SK-N-SH (cell line): ENCODE measurements around the gene LCNL1. TPM values are rescaled to one million over a fixed set of nuclear protein-coding genes. Genes with fewer than 3 reads are reported as not detected.

ENCODE experiments used
- CTCF ChIA-PET: fragments of 300-600, 350-600 bp; formaldehyde crosslinking; extraction: SDS; loops from one replicate; lab custom pipeline; 2021; lab: Yijun Ruan, JAX
- POLR2A ChIA-PET: fragments of 350-600 bp; sonication (Branson Sonifier 250); formaldehyde crosslinking; extraction: SDS; loops from one replicate; lab custom pipeline; 2020; ENCODE audit warnings: antibody characterized with exemption, inconsistent platforms; lab: Yijun Ruan, JAX
- DNase-seq: peaks from one replicate; pipeline ENCODE4 v3.0.0; 2012
- H2AFZ ChIP-seq: fragments of 200-600 bp; sonication (generic); 2 replicates; pipeline ENCODE4 v1.8.1; 2016; ENCODE audit warnings: antibody characterized with exemption, mild to moderate bottlenecking, low read depth
- H3F3A ChIP-seq: fragments of 200-600 bp; sonication (generic); replicated peaks from 2 replicates; pipeline ENCODE3; 2016; ENCODE audit warnings: antibody characterized with exemption, mild to moderate bottlenecking; ENCODE audit not compliant: insufficient read depth
- H3K27ac ChIP-seq, 2 experiments: fragments of 200-500 bp in 1 of 2; fragments of 200-600 bp in 1 of 2; sonication (Bioruptor generic) in 1 of 2; sonication (generic), shearing (Covaris generic) in 1 of 2; 2 replicates each; pipeline versions ENCODE4 v1.5.1 to v1.6.1; 2014 to 2016; ENCODE audit warnings: low read depth in 2 of 2, inconsistent platforms in 1 of 2, low read length in 1 of 2, mild to moderate bottlenecking in 1 of 2, mixed read lengths in 1 of 2
- H3K27me3 ChIP-seq: fragments of 200-600 bp; sonication (generic), shearing (Covaris generic); 2 replicates; pipeline ENCODE4 v1.6.1; 2016; ENCODE audit warnings: mixed run types; ENCODE audit not compliant: insufficient read depth
- H3K36me3 ChIP-seq, 2 experiments: fragments of 200-500 bp in 1 of 2; fragments of 200-600 bp in 1 of 2; sonication (Bioruptor generic) in 1 of 2; sonication (generic) in 1 of 2; replicated peaks in 1 of 2; 2 replicates each; pipeline versions ENCODE3 to v1.5.1; 2014 to 2016; ENCODE audit warnings: low read length in 1 of 2, mild to moderate bottlenecking in 1 of 2; ENCODE audit not compliant: insufficient read depth in 2 of 2, control insufficient read depth in 1 of 2
- H3K4me1 ChIP-seq, 2 experiments: fragments of 200-500 bp in 1 of 2; fragments of 200-600 bp in 1 of 2; sonication (Bioruptor generic) in 1 of 2; sonication (generic), shearing (Covaris generic) in 1 of 2; 2 replicates each; pipeline versions ENCODE4 v1.5.1 to v1.6.1; 2014 to 2016; ENCODE audit warnings: low read depth in 1 of 2, low read length in 1 of 2, mixed run types in 1 of 2; ENCODE audit not compliant: insufficient read depth in 2 of 2, control insufficient read depth in 1 of 2
- H3K4me2 ChIP-seq: fragments of 200-600 bp; sonication (generic), shearing (Covaris generic); 2 replicates; pipeline ENCODE4 v1.6.1; 2017; ENCODE audit warnings: mixed run types
- H3K4me3 ChIP-seq, 2 experiments: fragments of 200-500 bp in 1 of 2; fragments of 200-600 bp in 1 of 2; sonication (Bioruptor generic) in 1 of 2; sonication (generic), shearing (Covaris generic) in 1 of 2; 2 replicates each; pipeline versions ENCODE4 v1.5.1 to v1.8.1; 2014 to 2016; ENCODE audit warnings: low read depth in 2 of 2, inconsistent platforms in 1 of 2, low read length in 1 of 2, mild to moderate bottlenecking in 1 of 2, mixed read lengths in 1 of 2, moderate library complexity in 1 of 2
- H3K79me2 ChIP-seq: fragments of 200-600 bp; sonication (generic); 2 replicates; pipeline ENCODE4 v1.8.1; 2017; ENCODE audit warnings: mild to moderate bottlenecking; ENCODE audit not compliant: insufficient read depth
- H3K9ac ChIP-seq: fragments of 200-600 bp; sonication (generic); 2 replicates; pipeline ENCODE4 v1.6.1; 2017; ENCODE audit warnings: mixed run types
- H3K9me2 ChIP-seq: fragments of 200-600 bp; sonication (generic); 2 replicates; pipeline ENCODE4 v1.6.1; 2017; ENCODE audit warnings: mixed run types
- H3K9me3 ChIP-seq: fragments of 200-600 bp; sonication (generic); 2 replicates; pipeline ENCODE4 v1.6.1; 2017; ENCODE audit warnings: mixed run types, mild to moderate bottlenecking, moderate library complexity
- H4K20me1 ChIP-seq: fragments of 200-600 bp; sonication (generic); 2 replicates; pipeline ENCODE4 v1.6.1; 2017; ENCODE audit warnings: mild to moderate bottlenecking, mixed run types; ENCODE audit not compliant: insufficient read depth
- EP300 ChIP-seq, 2 experiments: IDR thresholded peaks; 2 replicates each; pipeline versions ENCODE4 v1.4.0 to v1.6.1; 2012; ENCODE audit warnings: borderline replicate concordance in 1 of 2, low read depth in 1 of 2, low read length in 1 of 2
- EZH2phosphoT487 ChIP-seq: fragments of 200-600 bp; sonication (generic); IDR thresholded peaks from 2 replicates; pipeline ENCODE4 v1.6.1; 2017; ENCODE audit warnings: low read depth, mixed run types, mild to moderate bottlenecking, antibody characterized with exemption, moderate library complexity, borderline replicate concordance
- FOXJ3 ChIP-seq: sonication (generic); formaldehyde crosslinking; IDR thresholded peaks from 2 replicates; pipeline ENCODE4 v1.5.1; 2020; ENCODE audit warnings: mild to moderate bottlenecking, missing genetic modification reagents
- FOXM1 ChIP-seq: IDR thresholded peaks from 2 replicates; pipeline ENCODE4 v1.4.0; 2012; ENCODE audit warnings: low read depth, mild to moderate bottlenecking
- IRF3 ChIP-seq: fragments of 150-350 bp; IDR thresholded peaks from 2 replicates; pipeline ENCODE4 v1.6.1; 2016; ENCODE audit warnings: mild to moderate bottlenecking, low read depth, low read length
- MEF2A ChIP-seq: IDR thresholded peaks from 2 replicates; pipeline ENCODE4 v1.4.0; 2012; ENCODE audit warnings: low read depth, borderline replicate concordance
- POLR2AphosphoS5 ChIP-seq: IDR thresholded peaks from 2 replicates; pipeline ENCODE4 v1.6.1; 2012; ENCODE audit warnings: low read depth, low read length
- RFX5 ChIP-seq: IDR thresholded peaks from 2 replicates; pipeline ENCODE4 v1.6.1; 2012; ENCODE audit warnings: mild to moderate bottlenecking, improper control_type of control experiment, low read length
- SIN3A ChIP-seq: IDR thresholded peaks from 2 replicates; pipeline ENCODE4 v1.6.1; 2012; ENCODE audit warnings: low read depth, mild to moderate bottlenecking, low read length, moderate library complexity, borderline replicate concordance
- SMC3 ChIP-seq: IDR thresholded peaks from 2 replicates; pipeline ENCODE4 v1.6.1; 2012; ENCODE audit warnings: low read depth, low read length, improper control_type of control experiment
- TCF12 ChIP-seq: IDR thresholded peaks from 2 replicates; pipeline ENCODE4 v1.4.0; 2012
- USF1 ChIP-seq: IDR thresholded peaks from 2 replicates; pipeline ENCODE4 v1.4.0; 2012; ENCODE audit warnings: low read depth, borderline replicate concordance
- YY1 ChIP-seq: IDR thresholded peaks from 2 replicates; pipeline ENCODE4 v1.4.0; 2012; ENCODE audit warnings: low read depth, mild to moderate bottlenecking
- ZBTB33 ChIP-seq: IDR thresholded peaks from 2 replicates; pipeline ENCODE4 v1.4.0; 2012; ENCODE audit warnings: low read depth, borderline replicate concordance
- WGBS: methylation state at CpG from one replicate; pipeline ENCODE4 v1.1.6; 2017; ENCODE audit warnings: low lambda C conversion rate; 5-methylcytosine and 5-hydroxymethylcytosine counted together
- polyA plus RNA-seq, 3 experiments: library from polyadenylated mRNA; depleted of rRNA; stranded (reverse); fragments of >200 nt; gene quantifications; 2 replicates each; pipeline ENCODE4 v1.2.3, GENCODE V29; 2012
- TF ChIP-seq, protein P1 (sequence below): IDR thresholded peaks from 2 replicates; pipeline ENCODE4 v1.6.1; 2012; ENCODE audit warnings: mild to moderate bottlenecking, low read depth, low read length, moderate library complexity

LCNL1 gene
- polyA plus RNA-seq, 1 of the 3 experiments (the other 2 are of a cell fraction): not detected

DNA sequence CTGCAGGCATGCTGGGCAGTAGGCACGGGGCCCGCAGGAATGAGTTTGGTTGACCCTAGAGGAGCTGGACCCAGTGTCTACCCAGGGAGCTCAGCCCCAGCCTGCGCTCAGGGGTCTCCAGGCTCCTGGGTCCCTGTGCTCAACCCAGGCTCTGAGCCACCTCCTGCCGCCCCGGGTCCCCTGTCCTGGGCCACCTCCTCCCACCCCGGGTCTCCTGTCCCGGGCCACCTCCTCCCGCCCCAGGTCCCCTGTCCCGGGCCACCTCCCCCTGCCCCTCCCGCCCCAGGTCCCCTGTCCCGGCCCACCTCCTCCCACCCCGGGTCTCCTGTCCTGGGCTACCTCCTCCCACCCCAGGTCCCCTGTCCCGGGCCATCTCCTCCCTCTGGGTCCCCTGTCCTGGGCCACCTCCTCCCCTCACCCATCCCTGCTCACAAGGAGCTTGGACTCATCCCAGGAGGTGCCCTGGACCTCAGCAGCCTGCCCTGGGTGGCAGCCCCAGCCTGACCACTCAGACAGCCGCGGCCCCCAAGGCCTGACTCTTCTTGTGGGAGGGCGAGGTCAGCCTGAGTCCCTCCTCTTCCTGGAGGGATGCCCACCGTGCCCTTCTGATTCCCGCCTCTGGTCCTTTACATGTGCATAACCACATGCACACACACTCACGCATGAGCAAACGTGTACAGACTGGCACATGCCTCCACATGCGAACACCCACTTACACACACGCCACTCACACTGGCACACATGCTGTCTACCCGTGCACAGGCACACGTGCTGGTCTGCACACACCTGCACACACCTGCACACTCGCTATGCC, 28.3 kb upstream of the LCNL1 start:
- Histone ChIP-seq H3K9me3 (no peaks in the 10 kb centered on the region), H3K79me2 (no peaks in the 10 kb centered on the region), H3K9ac (no peak overlapping the region), H2AFZ (no peak overlapping the region), H3K36me3 (no peaks in the 10 kb centered on the region), H3F3A (no peaks in the 10 kb centered on the region), H3K27me3 (no peaks in the 10 kb centered on the region), H4K20me1 (no peaks in the 10 kb centered on the region), H3K27ac (no peak overlapping the region), H3K4me1 (peaks cover 0 to 23% of the 10 kb centered on the region in 2 experiments; a peak in 2 of 4 replicates), H3K9me2 (no peaks in the 10 kb centered on the region), H3K4me3 (no peak overlapping the region), H3K4me2 (no peak overlapping the region)
- ChIA-PET CTCF (interaction anchor here (13.2 kb wide), 1 partner anchor 78 kb away, joined by 350 read pairs; the partner anchor contains the start of genes ABCA2 and FUT7), POLR2A (interaction anchor here (0.6 kb wide), 1 partner anchor 8 kb away, joined by 4 read pairs; no protein-coding TSS in a partner anchor)
- no peak for DNase-seq
- TF ChIP-seq IRF3 (no peak), SIN3A (no peak), POLR2AphosphoS5 (no peak)
- WGBS: 77% methylated on average over 18 of the region's 25 CpGs

GRCh38 chr9:136955202-136955942, 27.4 kb upstream of the LCNL1 start:
- Histone ChIP-seq H3K4me1 (peaks cover 0 to 20% of the 10 kb centered on the region in 2 experiments; a peak in 2 of 4 replicates), H4K20me1 (no peaks in the 10 kb centered on the region), H3K79me2 (no peaks in the 10 kb centered on the region), H3K9me2 (no peaks in the 10 kb centered on the region), H3K9me3 (no peaks in the 10 kb centered on the region), H3K36me3 (no peaks in the 10 kb centered on the region), H3K9ac (no peak overlapping the region), H2AFZ (no peak overlapping the region), H3K27me3 (no peaks in the 10 kb centered on the region), H3K27ac (no peak overlapping the region), H3K4me3 (no peak overlapping the region), H3K4me2 (no peak overlapping the region), H3F3A (no peaks in the 10 kb centered on the region)
- 60% methylated on average over 4 of the region's 14 CpGs for WGBS
- ChIA-PET POLR2A (no interaction called here), CTCF (interaction anchor here (1.1 to 13.2 kb wide), 2 partner anchors 9 to 77 kb away, joined by 3 to 350 read pairs; partner anchors contain the start of genes ABCA2 and FUT7)
- DNase-seq: no peak
- TF ChIP-seq POLR2AphosphoS5 (no peak), ZBTB33 (no peak), EP300 (IDR thresholded peaks at IDR 0.05; ENCODE audit: borderline replicate concordance in 1 of 2, low read depth in 1 of 2, low read length in 1 of 2) (no peak), MEF2A (no peak), SMC3 (no peak), RFX5 (no peak), FOXJ3 (no peak), EZH2phosphoT487 (no peak), TCF12 (no peak), FOXM1 (no peak), YY1 (no peak), USF1 (no peak)
- TF ChIP-seq, protein P1, sequence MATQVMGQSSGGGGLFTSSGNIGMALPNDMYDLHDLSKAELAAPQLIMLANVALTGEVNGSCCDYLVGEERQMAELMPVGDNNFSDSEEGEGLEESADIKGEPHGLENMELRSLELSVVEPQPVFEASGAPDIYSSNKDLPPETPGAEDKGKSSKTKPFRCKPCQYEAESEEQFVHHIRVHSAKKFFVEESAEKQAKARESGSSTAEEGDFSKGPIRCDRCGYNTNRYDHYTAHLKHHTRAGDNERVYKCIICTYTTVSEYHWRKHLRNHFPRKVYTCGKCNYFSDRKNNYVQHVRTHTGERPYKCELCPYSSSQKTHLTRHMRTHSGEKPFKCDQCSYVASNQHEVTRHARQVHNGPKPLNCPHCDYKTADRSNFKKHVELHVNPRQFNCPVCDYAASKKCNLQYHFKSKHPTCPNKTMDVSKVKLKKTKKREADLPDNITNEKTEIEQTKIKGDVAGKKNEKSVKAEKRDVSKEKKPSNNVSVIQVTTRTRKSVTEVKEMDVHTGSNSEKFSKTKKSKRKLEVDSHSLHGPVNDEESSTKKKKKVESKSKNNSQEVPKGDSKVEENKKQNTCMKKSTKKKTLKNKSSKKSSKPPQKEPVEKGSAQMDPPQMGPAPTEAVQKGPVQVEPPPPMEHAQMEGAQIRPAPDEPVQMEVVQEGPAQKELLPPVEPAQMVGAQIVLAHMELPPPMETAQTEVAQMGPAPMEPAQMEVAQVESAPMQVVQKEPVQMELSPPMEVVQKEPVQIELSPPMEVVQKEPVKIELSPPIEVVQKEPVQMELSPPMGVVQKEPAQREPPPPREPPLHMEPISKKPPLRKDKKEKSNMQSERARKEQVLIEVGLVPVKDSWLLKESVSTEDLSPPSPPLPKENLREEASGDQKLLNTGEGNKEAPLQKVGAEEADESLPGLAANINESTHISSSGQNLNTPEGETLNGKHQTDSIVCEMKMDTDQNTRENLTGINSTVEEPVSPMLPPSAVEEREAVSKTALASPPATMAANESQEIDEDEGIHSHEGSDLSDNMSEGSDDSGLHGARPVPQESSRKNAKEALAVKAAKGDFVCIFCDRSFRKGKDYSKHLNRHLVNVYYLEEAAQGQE: no peak
